Epithelial cell of esophagus (primary cell): ENCODE data around the gene UROC1.

ENCODE experiments used
- DNase-seq: peaks from one replicate; pipeline ENCODE4 v3.0.0; 2010; ENCODE audit warnings: low read depth
- H3K4me3 ChIP-seq: 2 replicates; pipeline ENCODE4 v1.5.1; 2011; ENCODE audit warnings: mild to moderate bottlenecking, low read length, control low read depth
- CTCF ChIP-seq: IDR thresholded peaks from 2 replicates; pipeline ENCODE4 v1.5.1; 2011; ENCODE audit warnings: low read depth, mild to moderate bottlenecking, low read length, control low read depth, inconsistent platforms; ENCODE audit not compliant: insufficient read depth; ENCODE audit errors: missing control alignments

The UROC1 gene

DNA sequence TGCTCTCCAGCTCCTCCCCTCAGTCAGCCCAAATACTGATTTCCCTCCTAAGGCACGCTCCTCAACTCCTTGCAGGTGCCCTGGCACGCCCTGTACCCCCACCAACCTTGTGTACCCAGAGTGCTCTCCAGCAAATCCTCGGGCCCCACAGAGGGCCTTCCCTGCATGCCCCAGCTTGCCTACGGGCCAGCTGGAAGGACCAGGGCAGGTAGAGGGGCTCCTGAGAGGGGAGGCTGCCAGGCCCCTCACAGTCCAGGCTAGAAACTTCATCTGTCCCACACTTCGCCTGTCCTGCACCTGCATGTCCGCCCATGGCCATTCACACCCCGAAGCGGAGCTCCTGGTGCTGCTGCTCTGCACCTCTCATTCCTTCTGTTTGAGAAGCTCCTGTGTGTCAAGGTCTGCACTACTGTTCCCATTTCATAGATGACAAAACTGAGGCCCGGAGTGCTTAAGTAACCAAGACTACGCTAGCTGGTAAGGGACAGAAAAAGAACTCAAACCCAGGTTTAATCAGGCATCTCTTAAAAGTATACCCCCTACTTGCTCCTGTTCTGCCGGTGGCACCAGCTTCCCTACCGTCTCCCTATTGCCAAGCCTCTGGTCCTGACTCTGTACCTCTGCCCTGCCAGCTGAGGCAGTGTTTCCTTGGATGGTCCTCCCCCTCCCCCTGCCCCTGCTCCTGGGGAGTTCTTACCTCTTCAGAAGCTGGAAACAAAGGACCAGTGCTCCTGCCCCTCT lies 77.4 kb downstream of the UROC1 start:
- no peak overlapping the region for H3K4me3 ChIP-seq

DNA sequence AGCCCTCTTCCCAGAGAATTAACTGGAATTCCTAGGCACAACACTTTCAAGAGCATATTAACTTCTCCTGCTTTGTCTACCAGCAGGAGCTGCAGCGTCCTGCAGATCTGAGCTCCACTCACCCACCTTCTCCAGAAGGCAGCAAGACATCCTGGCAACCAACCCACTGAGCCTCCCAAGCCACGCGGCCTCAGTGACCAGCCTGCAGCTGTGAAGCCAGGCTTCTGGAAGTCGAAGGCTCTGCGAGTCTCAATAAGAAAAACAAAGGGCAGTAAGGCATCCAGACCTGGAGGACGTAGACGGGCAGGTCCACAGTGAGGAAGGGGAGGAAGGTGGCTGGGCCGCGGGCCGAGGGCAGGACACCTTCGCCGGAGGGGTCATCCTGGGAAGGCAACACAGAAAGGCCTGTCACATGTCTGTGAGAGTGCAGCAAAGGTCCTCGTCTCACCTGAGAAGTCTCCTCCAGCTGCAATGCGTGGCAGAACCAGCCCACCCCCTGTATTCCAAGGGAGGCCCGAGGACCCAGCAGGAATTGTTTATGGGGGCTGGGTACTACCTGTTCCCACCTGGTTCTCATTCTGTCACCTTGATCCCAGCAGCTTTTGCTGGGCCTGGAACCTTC lies 78.1 kb downstream of the UROC1 start:
- H3K4me3 ChIP-seq, result no peak overlapping the region
- no peak for TF ChIP-seq CTCF
- no peak for DNase-seq

More for the DNA sequence above, 77.4 kb downstream of the UROC1 start:
- no peak for DNase-seq
- no peak for TF ChIP-seq CTCF

DNA sequence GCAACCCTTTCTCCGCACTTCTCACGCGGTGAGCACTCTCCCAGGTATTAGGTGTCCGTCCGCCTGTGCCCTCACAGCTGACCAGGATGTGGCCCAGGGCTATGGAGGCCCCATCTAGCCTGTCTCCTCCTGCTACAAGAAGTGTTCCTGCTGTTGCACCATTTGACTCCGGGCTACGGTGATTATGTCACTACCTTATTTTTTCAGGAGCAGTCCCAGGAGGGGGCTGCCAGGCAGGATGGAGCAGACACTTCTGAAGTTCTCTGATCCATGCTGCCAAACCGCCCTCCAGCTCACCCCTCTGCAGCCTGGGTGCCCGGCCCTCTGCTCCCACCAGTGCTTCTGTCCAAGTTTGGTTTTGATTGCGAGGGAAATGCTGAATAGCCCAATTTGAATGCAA lies 78.8 kb downstream of the UROC1 start:
- DNase-seq, result no peak
- H3K4me3 ChIP-seq, result no peak overlapping the region
- no peak for TF ChIP-seq CTCF

- DNase-seq, result no peak
- no peak for TF ChIP-seq CTCF
- no peak overlapping the region for H3K4me3 ChIP-seq
Observed at GRCh38 chr3:126438186-126438585, 79.4 kb downstream of the UROC1 start.

GRCh38 chr3:126436826-126437717 lies 80.5 kb downstream of the UROC1 start:
- no peak for DNase-seq
- no peak for TF ChIP-seq CTCF
- H3K4me3 ChIP-seq, result no peak overlapping the region

GRCh38 chr3:126435456-126436315 lies 81.9 kb downstream of the UROC1 start:
- no peak for DNase-seq
- H3K4me3 ChIP-seq, result no peak overlapping the region
- no peak for TF ChIP-seq CTCF
